H1 (cell line): ENCODE measurements around the gene LMBR1. TPM values are rescaled to one million over a fixed set of nuclear protein-coding genes. Genes with fewer than 3 reads are reported as not detected.

Experiments
- CTCF ChIA-PET: fragments of 300-600 bp; sonication (Branson Sonifier 250); formaldehyde crosslinking; loops from one replicate; lab custom pipeline; 2021; ENCODE audit not compliant: partially characterized antibody; lab: Charles Lee
- POLR2A ChIA-PET: fragments of 300-600 bp; sonication (Branson Sonifier 250); formaldehyde crosslinking; loops from one replicate; lab custom pipeline; 2021; ENCODE audit warnings: inconsistent platforms; ENCODE audit not compliant: partially characterized antibody; lab: Charles Lee
- DNase-seq, 2 experiments: peaks; one replicate each; pipeline versions ENCODE4 v3.0.0 to v3.0.0-alpha.2; 2010 to 2022; ENCODE audit warnings: low spot score in 2 of 2, low read depth in 1 of 2, mixed read lengths in 1 of 2
- FAIRE-seq: peaks from 2 replicates; lab custom pipeline; 2011; peaks lifted over from hg19 to GRCh38; lab: Jason Lieb, UNC
- H2AFZ ChIP-seq: 2 replicates; pipeline ENCODE4 v1.8.1; 2012; ENCODE audit warnings: low read length, inconsistent platforms
- H2AK5ac ChIP-seq: 2 replicates; pipeline ENCODE4 v1.6.1; 2013; ENCODE audit warnings: low read depth, low read length
- H2BK120ac ChIP-seq: replicated peaks from 2 replicates; pipeline ENCODE3; 2013; ENCODE audit warnings: low read depth, low read length, inconsistent platforms
- H2BK12ac ChIP-seq: 2 replicates; pipeline ENCODE4 v1.6.1; 2013; ENCODE audit warnings: low read depth, low read length
- H2BK15ac ChIP-seq: 2 replicates; pipeline ENCODE4 v1.6.1; 2013; ENCODE audit warnings: low read length
- H2BK20ac ChIP-seq: 2 replicates; pipeline ENCODE4 v1.6.1; 2013; ENCODE audit warnings: low read length
- H2BK5ac ChIP-seq: 2 replicates; pipeline ENCODE4 v1.6.1; 2013; ENCODE audit warnings: low read depth, low read length
- H3K14ac ChIP-seq: 2 replicates; pipeline ENCODE4 v1.6.1; 2013; ENCODE audit warnings: inconsistent platforms; ENCODE audit not compliant: insufficient read length
- H3K18ac ChIP-seq: 2 replicates; pipeline ENCODE4 v1.6.1; 2013; ENCODE audit warnings: low read length; ENCODE audit errors: extremely low read depth
- H3K23ac ChIP-seq: 2 replicates; pipeline ENCODE4 v1.6.1; 2013; ENCODE audit warnings: inconsistent platforms; ENCODE audit not compliant: insufficient read length
- H3K23me2 ChIP-seq: 2 replicates; pipeline ENCODE4 v1.6.1; 2013; ENCODE audit warnings: low read depth, low read length
- H3K27ac ChIP-seq: 2 replicates; pipeline ENCODE4 v1.6.1; 2011; ENCODE audit warnings: low read depth, low read length, inconsistent platforms
- H3K27me3 ChIP-seq, 4 experiments: replicated peaks in 1 of 4; 1 replicate in 1 of 4; 2 replicates in 3 of 4; pipeline versions ENCODE4 v1.6.1 to v1.8.1; 2011 to 2013; ENCODE audit warnings: low read length in 3 of 4, mild to moderate bottlenecking in 3 of 4, inconsistent platforms in 2 of 4, mixed read lengths in 2 of 4, moderate library complexity in 1 of 4; ENCODE audit not compliant: control insufficient read depth in 3 of 4, insufficient read depth in 3 of 4; ENCODE audit errors: extremely low read depth in 1 of 4
- H3K36me3 ChIP-seq, 4 experiments: 2 replicates each; pipeline versions ENCODE4 v1.6.1 to v1.8.1; 2011 to 2013; ENCODE audit warnings: mild to moderate bottlenecking in 4 of 4, low read length in 3 of 4, moderate library complexity in 2 of 4, control low read depth in 1 of 4, inconsistent platforms in 1 of 4; ENCODE audit not compliant: insufficient read depth in 4 of 4, control insufficient read depth in 2 of 4
- H3K4ac ChIP-seq: replicated peaks from 2 replicates; pipeline ENCODE3; 2013; ENCODE audit warnings: low read length, low read depth, mixed read lengths, inconsistent platforms; ENCODE audit not compliant: insufficient read length
- H3K4me1 ChIP-seq, 4 experiments: replicated peaks in 1 of 4; 1 replicate in 1 of 4; 2 replicates in 3 of 4; pipeline versions ENCODE4 v1.6.1 to v1.8.1; 2011 to 2013; ENCODE audit warnings: low read length in 3 of 4, inconsistent platforms in 2 of 4, mixed read lengths in 1 of 4; ENCODE audit not compliant: insufficient read depth in 4 of 4, control insufficient read depth in 3 of 4
- H3K4me2 ChIP-seq, 2 experiments: 2 replicates each; pipeline versions ENCODE4 v1.6.1 to v1.8.1; 2011 to 2013; ENCODE audit warnings: low read depth in 2 of 2, low read length in 2 of 2, control low read depth in 1 of 2, inconsistent platforms in 1 of 2, mild to moderate bottlenecking in 1 of 2; ENCODE audit not compliant: insufficient read depth in 1 of 2
- H3K4me3 ChIP-seq, 4 experiments: fragments of 200-600, 300-600 bp in 1 of 4; sonication (generic), shearing (Covaris generic), sonication (Bioruptor Twin) in 1 of 4; 2 replicates each; pipeline versions ENCODE4 v1.5.1 to v1.8.1; 2011 to 2016; ENCODE audit warnings: low read length in 4 of 4, low read depth in 3 of 4, control low read depth in 2 of 4, inconsistent platforms in 2 of 4, mild to moderate bottlenecking in 2 of 4, mixed read lengths in 1 of 4, moderate library complexity in 1 of 4; ENCODE audit not compliant: insufficient read depth in 2 of 4; ENCODE audit errors: extremely low read depth in 1 of 4
- H3K56ac ChIP-seq: replicated peaks from 2 replicates; pipeline ENCODE3; 2013; ENCODE audit warnings: low read depth, mild to moderate bottlenecking, mixed read lengths, low read length, inconsistent platforms; ENCODE audit not compliant: insufficient read length
- H3K79me1 ChIP-seq: 2 replicates; pipeline ENCODE4 v1.6.1; 2013; ENCODE audit warnings: low read depth, low read length, control low read depth
- H3K79me2 ChIP-seq, 2 experiments: 2 replicates each; pipeline versions ENCODE4 v1.6.1 to v1.8.1; 2012 to 2013; ENCODE audit warnings: low read length in 2 of 2, mild to moderate bottlenecking in 2 of 2, inconsistent platforms in 1 of 2; ENCODE audit not compliant: insufficient read depth in 2 of 2, control insufficient read depth in 1 of 2
- H3K9ac ChIP-seq, 4 experiments: replicated peaks in 1 of 4; 1 replicate in 1 of 4; 2 replicates in 3 of 4; pipeline versions ENCODE4 v1.6.1 to v1.8.1; 2011 to 2013; ENCODE audit warnings: low read depth in 3 of 4, low read length in 3 of 4, control low read depth in 2 of 4, mild to moderate bottlenecking in 2 of 4, moderate library complexity in 2 of 4, inconsistent platforms in 1 of 4; ENCODE audit errors: extremely low read depth in 1 of 4
- H3K9me3 ChIP-seq, 2 experiments: 2 replicates each; pipeline versions ENCODE4 v1.6.1 to v1.8.1; 2012 to 2013; ENCODE audit warnings: mild to moderate bottlenecking in 2 of 2, moderate library complexity in 2 of 2, control low read depth in 1 of 2, inconsistent platforms in 1 of 2, low read depth in 1 of 2, low read length in 1 of 2, mixed read lengths in 1 of 2; ENCODE audit not compliant: insufficient read depth in 2 of 2
- H4K20me1 ChIP-seq, 2 experiments: replicated peaks in 1 of 2; 2 replicates each; pipeline versions ENCODE3 to v1.8.1; 2011 to 2013; ENCODE audit warnings: inconsistent platforms in 2 of 2, low read length in 2 of 2, mild to moderate bottlenecking in 1 of 2; ENCODE audit not compliant: insufficient read depth in 2 of 2, control insufficient read depth in 1 of 2
- H4K5ac ChIP-seq: 2 replicates; pipeline ENCODE4 v1.6.1; 2013; ENCODE audit warnings: low read length, low read depth, mixed read lengths, inconsistent platforms; ENCODE audit not compliant: insufficient read length
- H4K8ac ChIP-seq: 2 replicates; pipeline ENCODE4 v1.8.0; 2013; ENCODE audit warnings: mild to moderate bottlenecking, moderate library complexity, low read length, inconsistent platforms; ENCODE audit not compliant: insufficient read depth; ENCODE audit errors: extremely low read depth
- H4K91ac ChIP-seq: replicated peaks from 2 replicates; pipeline ENCODE3; 2013; ENCODE audit warnings: low read length, mixed read lengths, inconsistent platforms; ENCODE audit not compliant: insufficient read length
- ATF3 ChIP-seq: IDR thresholded peaks from 2 replicates; pipeline ENCODE4 v1.6.1; 2011; ENCODE audit warnings: low read depth, mild to moderate bottlenecking, low read length; ENCODE audit not compliant: insufficient read depth
- CBX5 ChIP-seq: fragments of 300-800, 300-1000 bp; sonication (generic); IDR thresholded peaks from 2 replicates; pipeline ENCODE4 v1.7.1; 2016; ENCODE audit warnings: antibody characterized with exemption, low read length, low read depth
- CHD1 ChIP-seq: IDR thresholded peaks from 2 replicates; pipeline ENCODE4 v1.6.1; 2012; ENCODE audit warnings: low read depth, low read length, improper control_type of control experiment
- CREB1 ChIP-seq: IDR thresholded peaks from 2 replicates; pipeline ENCODE4 v1.6.1; 2012; ENCODE audit warnings: inconsistent platforms
- GTF2F1 ChIP-seq: IDR thresholded peaks from 2 replicates; pipeline ENCODE4 v1.6.1; 2012; ENCODE audit warnings: low read depth, low read length, improper control_type of control experiment, borderline replicate concordance
- KDM5A ChIP-seq: fragments of 200-600 bp; IDR thresholded peaks from 2 replicates; pipeline ENCODE4 v1.7.1; 2012; ENCODE audit warnings: mild to moderate bottlenecking, low read length, inconsistent platforms, mixed read lengths
- PHF8 ChIP-seq: fragments of 200-600 bp; sonication (generic); conservative IDR thresholded peaks from 2 replicates; pipeline ENCODE4 v1.7.1; 2012; ENCODE audit warnings: low read depth, mild to moderate bottlenecking, inconsistent platforms, low read length, moderate library complexity
- POLR2AphosphoS5 ChIP-seq: IDR thresholded peaks from 2 replicates; pipeline ENCODE4 v1.6.1; 2011; ENCODE audit warnings: low read depth, low read length
- POU5F1 ChIP-seq: IDR thresholded peaks from 2 replicates; pipeline ENCODE4 v1.6.1; 2011; ENCODE audit warnings: low read depth, mild to moderate bottlenecking, low read length, moderate library complexity
- SP1 ChIP-seq: IDR thresholded peaks from 2 replicates; pipeline ENCODE4 v1.6.1; 2011; ENCODE audit warnings: low read depth, low read length
- WGBS, 2 experiments: shearing (Covaris generic) in 1 of 2; methylation state at CpG; one replicate each; pipeline versions ENCODE4 v1.1.6 to v1.1.7; 2013 to 2015; ENCODE audit warnings: low lambda C conversion rate in 2 of 2, mixed read lengths in 2 of 2, inconsistent platforms in 1 of 2, low coverage in 1 of 2, missing lambda C conversion rate in 1 of 2; ENCODE audit not compliant: insufficient replicate concordance in 2 of 2, insufficient coverage in 1 of 2, insufficient read length in 1 of 2; ENCODE audit errors: extremely low coverage in 1 of 2, missing lambda C conversion rate in 1 of 2; 5-methylcytosine and 5-hydroxymethylcytosine counted together
- polyA plus RNA-seq, 7 experiments: library from polyadenylated mRNA; depleted of rRNA in 3 of 7; stranded (reverse) in 5 of 7; unstranded in 2 of 7; fragments of >200 nt in 5 of 7; fragments of 200-250 nt in 2 of 7; gene quantifications; 1 replicate in 5 of 7; 2 replicates in 1 of 7; 4 replicates in 1 of 7; pipeline versions ENCODE4 v1.2.1 to v1.2.3, GENCODE V29; 2011 to 2013; ENCODE audit warnings: missing spikeins in 2 of 7, mixed read lengths in 2 of 7
- total RNA-seq: library from RNA; stranded (reverse); fragmentation: NEBNext Ultra II Directional; extraction: Animal tissue kit (Norgen Biotek cat#: 25700); gene quantifications from 2 replicates; pipeline ENCODE4 v1.2.1, GENCODE V29; 2021

The LMBR1 gene
- total and polyA plus RNA-seq, 2 of the 8 experiments (the other 6 are each of a cell fraction or from before 2014, with no cell fraction given) = 15.1 to 70.4 TPM

GRCh38 chr7:156759143-156759542 lies 133.8 kb downstream of the LMBR1 start:
- no peak overlapping the region for H2BK12ac ChIP-seq
- H3K23me2 ChIP-seq = no peaks in the 10 kb centered on the region; the same call in 1 of the 2 replicates
- no peak overlapping the region for H2AK5ac ChIP-seq
- H3K79me2 ChIP-seq = no peaks in the 10 kb centered on the region
- H2BK120ac ChIP-seq = no peak overlapping the region
- no peaks in the 10 kb centered on the region for H3K79me1 ChIP-seq
- H4K8ac ChIP-seq = no peak overlapping the region
- CTCF ChIA-PET = interaction anchor here (0.6 to 1.0 kb wide), 2 partner anchors 177 to 200 kb away, joined by 3 to 5 read pairs; no protein-coding TSS in a partner anchor
- H3K27me3 ChIP-seq = no peaks in the 10 kb centered on the region
- POLR2A ChIA-PET = no interaction called here
- 82% methylated on average over 2 of the region's 2 CpGs; no CpG with 5 or more reads in 1 of the 2 experiments for WGBS, 2 experiments
- no peak overlapping the region for H3K9ac ChIP-seq
- DNase-seq (no peak), FAIRE-seq (no peak)
- no peak overlapping the region for H4K91ac ChIP-seq
- H3K27ac ChIP-seq = no peak overlapping the region
- no peak overlapping the region for H3K4ac ChIP-seq
- H3K14ac ChIP-seq = no peak overlapping the region
- peaks cover 0 to 7% (median under 1%) of the 10 kb centered on the region in 4 experiments; a peak in 1 of 7 replicates for H3K4me1 ChIP-seq
- H3K9me3 ChIP-seq = no peaks in the 10 kb centered on the region
- no peak overlapping the region for H4K5ac ChIP-seq
- peaks cover 0 to 2% (median 1%) of the 10 kb centered on the region in 4 experiments; a peak in 3 of 8 replicates for H3K36me3 ChIP-seq
- no peak for TF ChIP-seq ATF3
- TF ChIP-seq GTF2F1 = no peak
- no peak for TF ChIP-seq POLR2AphosphoS5
- no peak for TF ChIP-seq CBX5
- no peak for TF ChIP-seq SP1
- no peak for TF ChIP-seq PHF8
- no peak for TF ChIP-seq POU5F1
- TF ChIP-seq CREB1 = no peak
- TF ChIP-seq KDM5A = no peak
- no peak for TF ChIP-seq CHD1
- H4K20me1 ChIP-seq = no peaks in the 10 kb centered on the region
- no peak overlapping the region for H3K23ac ChIP-seq
- no peak overlapping the region for H3K4me3 ChIP-seq
- H2BK15ac ChIP-seq = no peak overlapping the region
- H3K4me2 ChIP-seq = no peak overlapping the region
- no peak overlapping the region for H3K56ac ChIP-seq
- no peak overlapping the region for H2BK5ac ChIP-seq
- no peak overlapping the region for H2BK20ac ChIP-seq
- no peak overlapping the region for H3K18ac ChIP-seq
- H2AFZ ChIP-seq = no peak overlapping the region
